Measurements from ENCODE around the gene SSH3.
"Not testable (repeated sequence)": the region's sequence is repeated elsewhere in the genome, so short reads cannot be mapped to it uniquely, and the experiment has no call there.

Gene SSH3

GRCh38 chr11:67303132-67303834 is at the start of gene SSH3:
SSH3 (plus strand) TSS chr11:67303530; CDS start chr11:67303626, 96 bp downstream.
- no peak for DNase-seq (ENCODE audit: low read depth in 3 of 3, low spot score in 1 of 3)

DNA sequence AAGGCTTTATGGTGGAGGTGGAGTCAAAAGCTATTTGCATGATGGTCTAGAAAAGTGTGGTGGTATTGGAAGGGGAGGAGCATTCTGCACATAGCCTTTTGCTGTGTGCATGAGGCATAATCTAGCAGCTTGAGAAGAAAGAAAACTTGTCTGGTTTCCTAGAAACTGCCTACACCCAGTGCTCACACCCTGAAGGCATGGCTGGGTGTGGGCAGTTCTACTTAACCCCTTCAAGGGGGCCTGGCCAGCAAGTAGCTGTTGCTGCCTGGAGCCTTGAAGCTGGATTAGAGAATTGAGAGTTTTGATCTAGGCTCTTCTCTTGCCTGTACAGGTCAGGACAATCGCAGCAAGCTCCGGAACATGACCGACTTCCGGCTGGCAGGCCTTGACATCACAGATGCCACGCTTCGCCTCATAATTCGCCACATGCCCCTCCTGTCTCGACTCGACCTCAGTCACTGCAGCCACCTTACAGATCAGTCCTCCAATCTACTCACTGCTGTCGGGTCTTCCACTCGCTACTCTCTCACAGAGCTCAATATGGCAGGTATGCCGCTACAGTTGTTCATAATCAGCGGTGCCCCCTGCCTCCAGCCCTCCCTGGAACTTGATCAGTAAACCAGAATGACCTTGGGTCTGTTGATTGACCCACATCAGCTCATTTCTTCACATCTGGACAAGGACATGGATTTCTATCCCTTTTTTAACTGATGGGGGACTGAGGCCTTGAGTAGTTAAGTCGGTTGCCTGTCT is 49.3 kb upstream of the SSH3 start:
- DNase-seq (ENCODE audit: low read depth in 3 of 3, low spot score in 1 of 3) = no peak

DNA sequence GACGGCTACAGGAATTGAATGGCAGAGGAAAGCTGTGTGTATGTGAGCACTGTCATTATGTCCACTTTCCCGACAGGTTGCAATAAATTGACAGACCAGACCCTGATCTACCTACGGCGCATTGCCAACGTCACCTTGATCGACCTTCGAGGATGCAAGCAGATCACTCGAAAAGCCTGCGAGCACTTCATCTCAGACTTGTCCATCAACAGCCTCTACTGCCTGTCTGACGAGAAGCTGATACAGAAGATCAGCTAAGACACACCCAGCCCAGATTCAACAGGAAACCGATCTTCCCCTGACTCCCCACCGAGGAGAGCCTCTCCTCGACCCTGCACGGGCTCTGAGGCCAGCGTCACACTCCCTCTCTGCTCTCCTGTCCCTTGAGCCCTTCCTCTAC is 48.5 kb upstream of the SSH3 start:
- no peak for DNase-seq (ENCODE audit: low read depth in 3 of 3, low spot score in 1 of 3)

DNA sequence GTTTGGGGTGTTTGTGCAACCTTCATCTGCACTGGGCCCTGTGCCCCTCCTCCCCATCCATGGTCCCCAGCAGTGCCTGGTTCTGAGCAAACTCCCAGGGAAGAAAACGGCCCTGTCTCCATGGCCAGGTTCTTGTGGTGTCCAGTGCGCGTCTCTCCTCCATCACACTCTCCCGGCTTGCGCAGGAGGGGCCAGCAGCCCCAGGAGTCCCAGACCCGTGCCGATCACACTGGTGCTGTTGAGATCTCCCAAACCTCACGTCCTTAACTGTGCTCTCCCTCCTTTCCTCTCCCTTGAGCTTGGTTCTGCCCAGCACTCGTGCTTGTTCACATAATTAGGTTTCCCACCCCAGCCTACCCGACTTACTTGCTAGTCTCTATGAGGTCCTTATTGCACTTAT is 48.0 kb upstream of the SSH3 start:
- DNase-seq (ENCODE audit: low read depth in 3 of 3, low spot score in 1 of 3) = no peak

- no peak for DNase-seq (ENCODE audit: low read depth in 3 of 3, low spot score in 1 of 3)
Observed at GRCh38 chr11:67255864-67256263, 47.5 kb upstream of the SSH3 start.

GRCh38 chr11:67256477-67257135 is 46.7 kb upstream of the SSH3 start:
- no peak for DNase-seq (ENCODE audit: low read depth in 3 of 3, low spot score in 1 of 3)

DNA sequence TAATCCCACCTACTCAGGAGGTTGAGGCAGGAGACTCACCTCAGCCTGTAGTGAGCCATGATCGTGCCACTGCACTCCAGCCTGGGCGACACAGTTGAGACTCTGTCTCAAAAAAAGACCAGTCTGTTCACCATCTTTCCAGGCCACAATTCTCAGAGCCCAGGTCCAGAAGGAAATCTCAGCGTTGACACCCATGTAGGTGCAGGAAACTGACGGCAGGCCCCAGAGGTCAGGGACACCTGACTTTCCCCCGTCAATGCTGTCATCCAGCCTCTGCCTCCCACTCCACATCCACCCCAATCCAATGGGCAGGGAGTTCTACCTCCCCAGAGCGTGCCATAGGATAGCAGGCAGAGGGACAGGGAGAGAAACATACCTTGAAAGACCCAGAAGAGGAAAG is 42.9 kb upstream of the SSH3 start:
- DNase-seq (ENCODE audit: low read depth in 3 of 3, low spot score in 1 of 3) = no peak

GRCh38 chr11:67260885-67261639 is 42.3 kb upstream of the SSH3 start:
- DNase-seq (ENCODE audit: low read depth in 3 of 3, low spot score in 1 of 3) = not testable (repeated sequence)

DNA sequence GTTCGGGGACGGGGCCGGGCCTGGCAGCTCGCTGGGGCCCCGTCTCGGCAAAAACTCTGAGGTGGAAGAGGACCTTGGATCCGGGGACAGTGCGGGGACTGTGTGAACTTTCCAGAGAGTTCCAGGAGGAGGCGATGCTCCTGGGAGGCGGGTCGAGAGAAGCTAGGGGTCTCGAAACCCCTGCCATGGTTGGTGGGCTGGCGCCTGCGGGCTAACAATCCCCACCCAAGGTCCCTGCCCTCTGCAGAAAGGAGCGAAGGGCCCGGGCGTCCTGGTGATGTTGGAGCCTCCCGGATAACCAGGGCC is 41.7 kb upstream of the SSH3 start:
- DNase-seq (ENCODE audit: low read depth in 3 of 3, low spot score in 1 of 3) = no peak

DNA sequence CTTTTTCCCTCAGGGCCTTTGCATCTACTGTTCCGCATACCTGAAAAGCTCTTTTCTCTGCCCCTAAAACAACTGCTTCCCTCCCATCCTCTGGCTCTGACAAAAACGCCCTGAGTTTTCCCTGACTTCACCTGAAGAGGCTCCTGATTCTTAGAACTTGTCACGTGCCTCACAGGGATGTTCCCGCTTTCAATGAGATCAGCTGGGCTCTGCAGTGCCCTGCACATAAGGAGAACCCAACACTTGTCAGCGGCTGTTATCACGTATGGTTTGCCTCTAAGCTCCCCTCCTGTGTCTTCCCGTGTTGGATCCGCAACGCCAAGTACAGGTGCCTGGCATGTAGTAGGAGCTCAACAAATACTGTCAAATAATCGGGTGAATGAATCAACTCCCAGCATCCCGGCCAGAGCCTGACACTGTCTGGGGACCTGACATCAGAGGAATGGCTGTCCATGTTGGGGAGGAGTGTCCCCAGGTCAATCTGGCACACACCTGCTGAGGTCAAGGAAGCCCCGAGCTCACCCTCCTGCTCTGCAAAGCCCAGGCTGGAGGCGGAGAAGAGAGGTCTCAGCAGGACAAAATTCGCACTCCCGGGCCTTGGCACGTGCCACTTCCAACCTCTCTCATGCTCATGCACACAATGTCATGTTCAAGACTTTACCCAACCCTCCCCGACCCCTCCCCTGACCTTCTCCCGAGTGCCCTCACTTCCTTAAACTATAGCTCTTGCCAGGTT is 41.2 kb upstream of the SSH3 start:
- DNase-seq (ENCODE audit: low read depth in 3 of 3, low spot score in 1 of 3) = no peak

DNA sequence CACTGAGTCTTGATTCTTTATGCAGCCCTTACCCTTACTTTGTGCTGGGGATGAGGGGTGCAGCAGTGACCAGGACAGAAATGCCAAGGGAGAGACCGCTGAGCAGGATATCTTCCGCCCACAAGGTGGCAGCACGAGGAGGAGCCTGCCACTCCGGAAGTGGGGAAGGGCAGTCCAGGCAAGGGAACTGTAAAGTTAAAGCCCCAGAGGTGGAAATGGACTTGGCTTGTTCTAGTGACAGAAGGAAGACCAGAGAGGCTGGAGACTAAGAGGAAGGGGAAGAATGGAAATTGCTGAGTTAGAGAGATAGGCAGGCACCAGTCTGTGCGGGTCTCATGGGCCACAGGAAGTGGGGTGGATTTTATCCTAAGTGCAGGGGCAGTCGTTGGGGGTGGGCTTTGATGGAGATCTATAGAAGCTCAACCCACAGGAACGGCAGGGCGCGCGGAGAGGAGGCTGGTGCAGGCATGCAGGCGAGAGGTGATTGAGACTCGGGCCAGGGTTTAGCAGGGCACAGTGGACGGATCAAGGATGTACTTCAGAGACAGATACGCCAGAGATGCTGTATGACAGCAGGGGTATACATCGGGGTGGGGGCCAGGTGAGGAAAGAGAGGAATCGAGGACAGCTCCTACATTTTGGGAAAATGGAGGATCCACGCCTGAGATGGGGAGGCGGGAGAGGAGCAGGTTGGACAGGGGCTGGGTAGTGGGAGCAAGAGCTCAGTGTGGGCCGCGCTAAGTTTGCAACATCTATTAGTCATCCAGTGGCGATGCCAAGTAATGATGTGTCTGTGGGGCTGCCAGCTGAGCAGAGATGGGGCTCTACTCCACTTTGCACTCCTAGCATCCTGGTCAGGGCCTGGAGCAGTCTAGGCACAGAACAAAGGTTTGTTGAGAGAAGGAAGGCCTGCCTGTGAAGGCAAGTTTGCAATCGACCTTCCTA is 40.3 kb upstream of the SSH3 start:
- DNase-seq (ENCODE audit: low read depth in 3 of 3, low spot score in 1 of 3) = peak in 1 of 3 donors; percentile 49

- DNase-seq (ENCODE audit: low read depth in 3 of 3, low spot score in 1 of 3) = no peak
Observed at GRCh38 chr11:67264260-67264659, 39.1 kb upstream of the SSH3 start.

GRCh38 chr11:67264877-67265632 is 38.3 kb upstream of the SSH3 start:
- DNase-seq (ENCODE audit: low read depth in 3 of 3, low spot score in 1 of 3) = no peak

DNA sequence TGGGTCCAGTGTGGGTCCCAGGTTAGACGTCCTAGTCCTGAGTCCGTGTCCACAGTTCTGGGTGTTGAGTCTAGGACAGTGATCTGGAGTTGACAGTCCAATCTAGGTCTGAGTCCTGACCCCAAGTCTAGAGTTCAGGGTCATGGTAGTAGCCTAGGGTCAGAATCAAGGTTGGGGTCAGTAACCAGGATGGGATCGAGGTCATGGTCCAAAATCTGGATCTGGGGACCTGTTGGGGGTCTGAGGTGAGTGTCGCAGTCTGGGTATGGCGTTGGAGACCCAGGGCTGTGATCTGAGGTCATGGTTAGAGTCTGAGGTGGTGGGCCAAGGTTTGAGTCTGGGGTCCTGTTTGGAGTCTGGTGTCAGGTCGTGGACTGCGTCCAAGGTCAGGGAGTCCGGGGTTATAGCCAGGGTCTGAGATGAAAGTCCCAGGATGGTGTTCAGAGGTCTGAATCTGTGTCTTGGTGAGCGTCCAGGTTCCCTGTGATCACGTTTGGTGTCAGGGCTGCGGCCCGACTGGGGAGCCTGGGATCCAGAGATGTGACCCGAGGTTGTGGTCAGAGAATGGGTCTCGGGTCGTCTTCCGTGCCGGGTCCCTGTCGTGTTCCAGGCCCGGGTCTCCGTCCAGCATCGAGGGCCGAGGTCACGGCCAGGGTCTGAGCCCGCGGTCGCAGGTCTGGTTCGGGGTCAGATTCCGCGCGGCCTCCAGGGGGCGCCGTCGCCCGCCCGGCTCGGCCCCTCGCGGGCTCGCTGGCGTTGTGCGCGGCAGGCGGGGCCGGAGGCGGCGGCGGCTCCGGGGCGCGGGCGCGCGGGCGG is 37.5 kb upstream of the SSH3 start:
- DNase-seq (ENCODE audit: low read depth in 3 of 3, low spot score in 1 of 3) = peak in 2 of 3 donors; percentile 62 to 81

GRCh38 chr11:67266449-67267187 is 36.7 kb upstream of the SSH3 start, which contains the start of gene GRK2:
GRK2 (plus strand) TSS chr11:67266473; CDS start chr11:67266700, 227 bp downstream.
- no peak for DNase-seq (ENCODE audit: low read depth in 3 of 3, low spot score in 1 of 3)

DNA sequence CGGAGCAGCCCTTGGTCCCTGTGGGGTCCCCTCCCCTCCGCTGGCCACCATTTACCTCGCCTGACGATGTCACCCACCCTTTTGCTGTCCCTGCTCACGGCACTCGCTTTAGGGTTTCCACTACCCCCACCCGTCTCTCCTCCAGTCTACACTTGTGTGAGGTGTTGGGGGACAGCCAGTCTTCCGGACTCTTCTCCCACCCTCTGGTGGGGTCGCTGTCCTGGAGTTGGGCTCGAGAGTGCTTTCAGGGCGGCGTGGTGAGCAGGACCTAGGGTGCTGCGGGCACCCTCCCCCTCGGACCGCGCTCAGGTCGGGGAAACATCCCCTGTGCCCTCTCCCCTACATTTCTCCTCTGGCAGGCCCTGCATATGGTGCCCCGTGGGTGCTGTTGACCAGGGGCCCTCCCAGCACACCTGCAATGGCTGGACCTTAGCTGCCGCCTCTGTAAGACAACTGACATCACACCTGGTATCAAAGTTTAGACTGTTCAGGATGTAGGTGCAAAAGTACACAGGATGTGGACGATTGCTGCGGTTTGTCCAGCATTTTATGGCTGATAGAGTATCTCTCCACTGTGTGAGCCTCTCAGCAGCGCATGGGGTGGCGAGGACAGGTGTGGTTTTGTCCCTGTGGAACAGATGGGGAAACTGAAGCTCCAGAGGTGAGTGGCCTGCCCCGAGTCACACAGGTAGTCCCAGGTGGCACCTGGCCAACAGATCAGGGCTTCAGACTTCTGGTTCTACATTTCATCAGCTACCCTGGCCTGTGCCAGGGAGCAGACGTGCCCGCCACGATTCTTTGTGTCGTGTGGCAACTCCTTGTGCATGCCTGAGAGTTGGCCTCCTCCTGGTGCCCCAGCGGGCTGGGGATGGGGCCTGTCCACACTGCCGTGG is 35.9 kb upstream of the SSH3 start:
- no peak for DNase-seq (ENCODE audit: low read depth in 3 of 3, low spot score in 1 of 3)

All from stimulated activated CD4-positive, alpha-beta T cell treated with anti-CD3 and anti-CD28 coated beads, TNF-alpha, amount 100 ng/mL, for 1 hour (primary cell).